HepG2 (cell line): Measurements from ENCODE around the gene AUNIP. TPM values are rescaled to one million over a fixed set of nuclear protein-coding genes. Genes with fewer than 3 reads are reported as not detected.

Experiments
- AKAP8 ChIP-seq: sonication (generic); formaldehyde crosslinking; IDR thresholded peaks from 2 replicates; pipeline ENCODE4 v1.5.1; 2020; ENCODE audit warnings: mild to moderate bottlenecking, missing genetic modification reagents
- DNMT1 ChIP-seq: sonication (generic); formaldehyde crosslinking; IDR thresholded peaks from 2 replicates; pipeline ENCODE4 v1.5.1; 2020; ENCODE audit warnings: mild to moderate bottlenecking, missing genetic modification reagents
- JUN ChIP-seq: sonication (generic); formaldehyde crosslinking; IDR thresholded peaks from 2 replicates; pipeline ENCODE4 v1.4.0; 2020; ENCODE audit warnings: mild to moderate bottlenecking, missing genetic modification reagents
- NR1H2 ChIP-seq: sonication (generic); formaldehyde crosslinking; IDR thresholded peaks from 2 replicates; pipeline ENCODE4 v1.8.1; 2022; ENCODE audit warnings: low read depth, missing genetic modification reagents, borderline replicate concordance
- SAFB2 ChIP-seq: sonication (generic); formaldehyde crosslinking; IDR thresholded peaks from 2 replicates; pipeline ENCODE4 v1.5.1; 2020; ENCODE audit warnings: missing genetic modification reagents, low read depth, mild to moderate bottlenecking, borderline replicate concordance
- TOE1 ChIP-seq: sonication (generic); formaldehyde crosslinking; IDR thresholded peaks from 2 replicates; pipeline ENCODE4 v1.4.0; 2020; ENCODE audit warnings: mild to moderate bottlenecking, missing genetic modification reagents
- ZBTB46 ChIP-seq: sonication (generic); formaldehyde crosslinking; IDR thresholded peaks from 2 replicates; pipeline ENCODE4 v1.4.0; 2020; ENCODE audit warnings: mild to moderate bottlenecking, missing genetic modification reagents, borderline replicate concordance
- ZBTB49 ChIP-seq: sonication (generic); formaldehyde crosslinking; IDR thresholded peaks from 2 replicates; pipeline ENCODE4 v1.4.0; 2020; ENCODE audit warnings: missing genetic modification reagents, borderline replicate concordance
- ZFP36L1 ChIP-seq: sonication (generic); formaldehyde crosslinking; IDR thresholded peaks from 2 replicates; pipeline ENCODE4 v1.8.0; 2022; ENCODE audit warnings: mild to moderate bottlenecking, missing genetic modification reagents, moderate library complexity
- ZGPAT ChIP-seq: IDR thresholded peaks from 2 replicates; pipeline ENCODE4 v1.6.1; 2016; ENCODE audit warnings: mild to moderate bottlenecking
- ZNF225 ChIP-seq: sonication (generic); formaldehyde crosslinking; IDR thresholded peaks from 2 replicates; pipeline ENCODE4 v1.4.0; 2020; ENCODE audit warnings: mild to moderate bottlenecking, missing genetic modification reagents
- ZNF260 ChIP-seq: sonication (generic); formaldehyde crosslinking; IDR thresholded peaks from 2 replicates; pipeline ENCODE4 v1.4.0; 2020; ENCODE audit warnings: missing genetic modification reagents, low read depth, mild to moderate bottlenecking, borderline replicate concordance
- ZNF777 ChIP-seq: sonication (generic); formaldehyde crosslinking; IDR thresholded peaks from 2 replicates; pipeline ENCODE4 v1.4.0; 2020; ENCODE audit warnings: missing genetic modification reagents
- ZNF781 ChIP-seq: sonication (generic); formaldehyde crosslinking; IDR thresholded peaks from 2 replicates; pipeline ENCODE4 v1.5.1; 2020; ENCODE audit warnings: borderline replicate concordance, mild to moderate bottlenecking, missing genetic modification reagents; ENCODE audit errors: not compliant biosample characterization
- ZNF839 ChIP-seq: sonication (generic); formaldehyde crosslinking; IDR thresholded peaks from 2 replicates; pipeline ENCODE4 v1.4.0; 2020; ENCODE audit warnings: missing genetic modification reagents, mild to moderate bottlenecking, borderline replicate concordance
- ZNF879 ChIP-seq: sonication (generic); formaldehyde crosslinking; IDR thresholded peaks from 2 replicates; pipeline ENCODE4 v1.8.1; 2023; ENCODE audit warnings: missing genetic modification reagents
- polyA plus RNA-seq, 8 experiments: library from polyadenylated mRNA; depleted of rRNA in 3 of 8; stranded (reverse) in 7 of 8; unstranded in 1 of 8; fragments of >200 nt; fragmentation: Illumina TruSeq in 4 of 8; extraction: Trizol in 4 of 8; gene quantifications; 2 replicates each; pipeline versions ENCODE4 v1.2.1 to v1.2.3, GENCODE V29; 2011 to 2016; ENCODE audit warnings: low read depth in 4 of 8, missing spikeins in 1 of 8, mixed read lengths in 1 of 8; ENCODE audit not compliant: insufficient read depth in 1 of 8
- total RNA-seq, 5 experiments: library from RNA; depleted of rRNA; stranded (reverse); fragments of >200 nt; fragmentation: Illumina TruSeq; extraction: Trizol; gene quantifications; 2 replicates each; pipeline ENCODE4 v1.2.3, GENCODE V29; 2016; ENCODE audit warnings: low read depth in 1 of 5
- TF ChIP-seq, protein P1 (sequence below): sonication (generic); formaldehyde crosslinking; IDR thresholded peaks from 2 replicates; pipeline ENCODE4 v1.4.0; 2020; ENCODE audit warnings: missing genetic modification reagents, mild to moderate bottlenecking, borderline replicate concordance
- TF ChIP-seq, protein P2 (sequence below): sonication (generic); formaldehyde crosslinking; IDR thresholded peaks from 2 replicates; pipeline ENCODE4 v1.5.0; 2020; ENCODE audit warnings: missing genetic modification reagents, mild to moderate bottlenecking, borderline replicate concordance

The AUNIP gene
- total and polyA plus RNA-seq, 2 of the 13 experiments (the other 11 are each of a cell fraction or from before 2014, with no cell fraction given) = 3.8 to 12.3 TPM

- TF ChIP-seq ZNF879 (no peak), ZNF260 (CRISPR knock-in tag) (no peak), ZNF839 (CRISPR knock-in tag) (no peak), ZNF225 (CRISPR knock-in tag) (no peak), ZNF781 (CRISPR knock-in tag) (peak; percentile 27), ZNF777 (no peak; the same call in 1 of the 2 replicates), ZBTB46 (CRISPR knock-in tag) (no peak), TOE1 (CRISPR knock-in tag) (no peak), AKAP8 (CRISPR knock-in tag) (no peak; the same call in 1 of the 2 replicates), DNMT1 (CRISPR knock-in tag) (no peak; the same call in 1 of the 2 replicates), NR1H2 (CRISPR knock-in tag) (peak; percentile 6; the same call in 1 of the 2 replicates), ZFP36L1 (CRISPR knock-in tag) (no peak), JUN (CRISPR knock-in tag) (no peak), ZGPAT (peak; percentile 87; the same call in 1 of the 2 replicates), ZBTB49 (CRISPR knock-in tag) (no peak), SAFB2 (CRISPR knock-in tag) (peak; percentile 56; the same call in 1 of the 2 replicates)
- TF ChIP-seq, protein P1, sequence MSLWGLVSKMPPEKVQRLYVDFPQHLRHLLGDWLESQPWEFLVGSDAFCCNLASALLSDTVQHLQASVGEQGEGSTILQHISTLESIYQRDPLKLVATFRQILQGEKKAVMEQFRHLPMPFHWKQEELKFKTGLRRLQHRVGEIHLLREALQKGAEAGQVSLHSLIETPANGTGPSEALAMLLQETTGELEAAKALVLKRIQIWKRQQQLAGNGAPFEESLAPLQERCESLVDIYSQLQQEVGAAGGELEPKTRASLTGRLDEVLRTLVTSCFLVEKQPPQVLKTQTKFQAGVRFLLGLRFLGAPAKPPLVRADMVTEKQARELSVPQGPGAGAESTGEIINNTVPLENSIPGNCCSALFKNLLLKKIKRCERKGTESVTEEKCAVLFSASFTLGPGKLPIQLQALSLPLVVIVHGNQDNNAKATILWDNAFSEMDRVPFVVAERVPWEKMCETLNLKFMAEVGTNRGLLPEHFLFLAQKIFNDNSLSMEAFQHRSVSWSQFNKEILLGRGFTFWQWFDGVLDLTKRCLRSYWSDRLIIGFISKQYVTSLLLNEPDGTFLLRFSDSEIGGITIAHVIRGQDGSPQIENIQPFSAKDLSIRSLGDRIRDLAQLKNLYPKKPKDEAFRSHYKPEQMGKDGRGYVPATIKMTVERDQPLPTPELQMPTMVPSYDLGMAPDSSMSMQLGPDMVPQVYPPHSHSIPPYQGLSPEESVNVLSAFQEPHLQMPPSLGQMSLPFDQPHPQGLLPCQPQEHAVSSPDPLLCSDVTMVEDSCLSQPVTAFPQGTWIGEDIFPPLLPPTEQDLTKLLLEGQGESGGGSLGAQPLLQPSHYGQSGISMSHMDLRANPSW = 0 out of 2 replicates have a peak, but pooled peaks have one; percentile 52
- TF ChIP-seq, protein P2, sequence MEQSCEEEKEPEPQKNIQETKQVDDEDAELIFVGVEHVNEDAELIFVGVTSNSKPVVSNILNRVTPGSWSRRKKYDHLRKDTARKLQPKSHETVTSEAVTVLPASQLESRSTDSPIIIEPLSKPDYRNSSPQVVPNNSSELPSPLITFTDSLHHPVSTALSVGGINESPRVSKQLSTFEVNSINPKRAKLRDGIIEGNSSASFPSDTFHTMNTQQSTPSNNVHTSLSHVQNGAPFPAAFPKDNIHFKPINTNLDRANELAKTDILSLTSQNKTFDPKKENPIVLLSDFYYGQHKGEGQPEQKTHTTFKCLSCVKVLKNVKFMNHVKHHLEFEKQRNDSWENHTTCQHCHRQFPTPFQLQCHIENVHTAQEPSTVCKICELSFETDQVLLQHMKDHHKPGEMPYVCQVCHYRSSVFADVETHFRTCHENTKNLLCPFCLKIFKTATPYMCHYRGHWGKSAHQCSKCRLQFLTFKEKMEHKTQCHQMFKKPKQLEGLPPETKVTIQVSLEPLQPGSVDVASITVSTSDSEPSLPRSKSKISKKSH (CRISPR knock-in tag) = no peak
Observed at GRCh38 chr1:25819491-25820246, 39.6 kb downstream of the AUNIP start, which contains the start of gene MTFR1L (continued).
